GM04504 (cell line): ENCODE results near the gene PDZD7.

Experiments
- DNase-seq: peaks from one replicate; pipeline ENCODE4 v3.0.0-alpha.2; 2012; ENCODE audit warnings: low read depth

Gene PDZD7

GRCh38 chr10:101018600-101019439, 12.1 kb downstream of the PDZD7 start:
- DNase-seq: no peak

GRCh38 chr10:101018118-101018599, 12.8 kb downstream of the PDZD7 start:
- no peak for DNase-seq

- no peak for DNase-seq
Measured at GRCh38 chr10:101016814-101017213, 14.1 kb downstream of the PDZD7 start.

- no peak for DNase-seq
Measured at GRCh38 chr10:101015582-101015973, 15.4 kb downstream of the PDZD7 start.

GRCh38 chr10:101014966-101015581, 15.9 kb downstream of the PDZD7 start:
- DNase-seq: peak; percentile 83

GRCh38 chr10:101014230-101014884, 16.6 kb downstream of the PDZD7 start:
- DNase-seq: peak; percentile 35

GRCh38 chr10:101013365-101013825, 17.5 kb downstream of the PDZD7 start:
- no peak for DNase-seq

- peak; percentile 87 for DNase-seq
Measured at GRCh38 chr10:101012525-101013364, 18.2 kb downstream of the PDZD7 start.

GRCh38 chr10:101011517-101012423, 19.2 kb downstream of the PDZD7 start:
- DNase-seq: no peak

- DNase-seq: no peak
Measured at GRCh38 chr10:101010329-101010728, 20.6 kb downstream of the PDZD7 start.

- DNase-seq: no peak
Measured at GRCh38 chr10:101008823-101009423, 22.0 kb downstream of the PDZD7 start.

- DNase-seq: no peak
Measured at GRCh38 chr10:101007915-101008822, 22.8 kb downstream of the PDZD7 start.

GRCh38 chr10:101007099-101007711, 23.7 kb downstream of the PDZD7 start:
- DNase-seq: no peak

- DNase-seq: no peak
Measured at GRCh38 chr10:101006593-101007098, 24.3 kb downstream of the PDZD7 start.

GRCh38 chr10:101005869-101006567, 24.9 kb downstream of the PDZD7 start:
- DNase-seq: no peak

- DNase-seq: no peak
Measured at GRCh38 chr10:101005361-101005760, 25.6 kb downstream of the PDZD7 start.

GRCh38 chr10:101003639-101004206, 27.2 kb downstream of the PDZD7 start:
- DNase-seq: no peak

- no peak for DNase-seq
Measured at GRCh38 chr10:101002456-101002855, 28.5 kb downstream of the PDZD7 start.
